HEK293T (cell line): ENCODE data around the gene PTPRCAP.

Experiments used
- ARNT ChIP-seq: fragments of 450-650 bp; IDR thresholded peaks from 2 replicates; pipeline ENCODE4 v1.6.1; 2017; ENCODE audit warnings: mild to moderate bottlenecking
- BHLHE40 ChIP-seq: fragments of 450-650 bp; IDR thresholded peaks from 2 replicates; pipeline ENCODE4 v1.6.1; 2016; ENCODE audit warnings: mild to moderate bottlenecking, moderate library complexity, borderline replicate concordance
- ELF4 ChIP-seq: fragments of 450-650 bp; IDR thresholded peaks from 2 replicates; pipeline ENCODE4 v1.6.1; 2017; ENCODE audit warnings: antibody characterized with exemption
- FOXA1 ChIP-seq: fragments of 450-650 bp; IDR thresholded peaks from 2 replicates; pipeline ENCODE4 v1.6.1; 2016; ENCODE audit warnings: mild to moderate bottlenecking
- FOXK2 ChIP-seq: fragments of 450-650 bp; IDR thresholded peaks from 2 replicates; pipeline ENCODE4 v1.6.1; 2016; ENCODE audit warnings: mild to moderate bottlenecking
- FOXM1 ChIP-seq: fragments of 450-650 bp; IDR thresholded peaks from 2 replicates; pipeline ENCODE4 v1.6.1; 2017; ENCODE audit warnings: mild to moderate bottlenecking, borderline replicate concordance
- L3MBTL2 ChIP-seq: fragments of 450-650 bp; conservative IDR thresholded peaks from 2 replicates; pipeline ENCODE4 v1.6.1; 2016; ENCODE audit warnings: mild to moderate bottlenecking
- PKNOX1 ChIP-seq: fragments of 450-650 bp; IDR thresholded peaks from 2 replicates; pipeline ENCODE4 v1.6.1; 2016
- SP1 ChIP-seq: fragments of 450-650 bp; IDR thresholded peaks from 2 replicates; pipeline ENCODE4 v1.6.1; 2017
- SUZ12 ChIP-seq: fragments of 450-650 bp; IDR thresholded peaks from 2 replicates; pipeline ENCODE4 v1.6.1; 2016; ENCODE audit warnings: mild to moderate bottlenecking
- TARDBP ChIP-seq: fragments of 450-650 bp; IDR thresholded peaks from 2 replicates; pipeline ENCODE4 v1.6.1; 2016
- ZNF384 ChIP-seq: fragments of 450-650 bp; IDR thresholded peaks from 2 replicates; pipeline ENCODE4 v1.6.1; 2016

- TF ChIP-seq ELF4 (no peak), TARDBP (no peak), SUZ12 (no peak), SP1 (no peak), FOXA1 (no peak), L3MBTL2 (no peak), BHLHE40 (no peak), PKNOX1 (no peak), ARNT (no peak), FOXK2 (no peak), FOXM1 (no peak), ZNF384 (no peak)
Observed at GRCh38 chr11:67387518-67387917, 50.0 kb downstream of the PTPRCAP start.
